WTC11 (cell line): ENCODE data around the gene DAG1. TPM values are rescaled to one million over a fixed set of nuclear protein-coding genes. Genes with fewer than 3 reads are reported as not detected.

Experiments
- ATAC-seq: fragments of 200-7000 bp; cut with Tn5 transposase; 2 replicates; pipeline ENCODE4 v1.10.0; 2021; ENCODE audit warnings: mild to moderate bottlenecking, moderate library complexity
- CTCF ChIA-PET: fragments of 300-600 bp; sonication (Branson Sonifier 250); formaldehyde crosslinking; loops from one replicate; lab custom pipeline; 2021; ENCODE audit warnings: antibody characterized with exemption; lab: Charles Lee
- POLR2A ChIA-PET: fragments of 350-600 bp; sonication (Branson Sonifier 250); formaldehyde crosslinking; loops from one replicate; lab custom pipeline; 2021; ENCODE audit warnings: antibody characterized with exemption; lab: Charles Lee
- DNase-seq: peaks from one replicate; pipeline ENCODE4 v3.0.0; 2021; ENCODE audit warnings: low spot score
- H3K27ac Mint-ChIP-seq: 2 replicates; pipeline ENCODE4 v1.8.0; 2021; ENCODE audit warnings: mixed read lengths
- H3K27me3 Mint-ChIP-seq: 2 replicates; pipeline ENCODE4 v1.8.0; 2021; ENCODE audit warnings: low read depth, mild to moderate bottlenecking, moderate library complexity, mixed read lengths
- H3K36me3 Mint-ChIP-seq: 2 replicates; pipeline ENCODE4 v1.8.0; 2021; ENCODE audit warnings: mixed read lengths
- H3K4me1 Mint-ChIP-seq: 2 replicates; pipeline ENCODE4 v1.8.0; 2022; ENCODE audit warnings: mixed read lengths
- H3K4me3 Mint-ChIP-seq: 2 replicates; pipeline ENCODE4 v1.8.0; 2021; ENCODE audit warnings: mild to moderate bottlenecking, moderate library complexity, mixed read lengths
- H3K9me3 Mint-ChIP-seq: 2 replicates; pipeline ENCODE4 v1.8.0; 2021; ENCODE audit warnings: mixed read lengths
- CBFB ChIP-seq: sonication (generic); formaldehyde crosslinking; IDR thresholded peaks from 2 replicates; pipeline ENCODE4 v1.8.1; 2022; ENCODE audit warnings: mild to moderate bottlenecking, low read depth, missing genetic modification reagents
- ELF4 ChIP-seq: sonication (generic); formaldehyde crosslinking; IDR thresholded peaks from 2 replicates; pipeline ENCODE4 v1.8.1; 2022; ENCODE audit warnings: low read depth, mild to moderate bottlenecking, moderate library complexity, missing genetic modification reagents
- SOX15 ChIP-seq: fragments of 250-450 bp; sonication (Bioruptor Pico); IDR thresholded peaks from 2 replicates; pipeline ENCODE4 v1.9.0; 2021; ENCODE audit warnings: mild to moderate bottlenecking
- ZNF138 ChIP-seq: sonication (generic); formaldehyde crosslinking; conservative IDR thresholded peaks from 2 replicates; pipeline ENCODE4 v1.8.1; 2022; ENCODE audit warnings: mild to moderate bottlenecking, moderate library complexity, missing genetic modification reagents
- ZNF671 ChIP-seq: fragments of 250-450 bp; sonication (Bioruptor Pico); IDR thresholded peaks from 2 replicates; pipeline ENCODE4 v1.8.0; 2021; ENCODE audit warnings: mild to moderate bottlenecking
- total RNA-seq: library from RNA; stranded (reverse); gene quantifications from 3 replicates; pipeline ENCODE4 v1.2.3, GENCODE V29; 2021
- TF ChIP-seq, protein P1 (sequence below): fragments of 250-450 bp; sonication (Bioruptor Pico); IDR thresholded peaks from 2 replicates; pipeline ENCODE4 v1.9.0; 2021; ENCODE audit warnings: mild to moderate bottlenecking, borderline replicate concordance
- TF ChIP-seq, protein P2 (sequence below): sonication (generic); formaldehyde crosslinking; IDR thresholded peaks from 2 replicates; pipeline ENCODE4 v1.8.0; 2022; ENCODE audit warnings: mild to moderate bottlenecking, missing genetic modification reagents
- TF ChIP-seq, protein P3 (sequence below): sonication (generic); formaldehyde crosslinking; IDR thresholded peaks from 2 replicates; pipeline ENCODE4 v1.8.0; 2022; ENCODE audit warnings: missing genetic modification reagents
- TF ChIP-seq, protein P4 (sequence below): sonication (generic); formaldehyde crosslinking; IDR thresholded peaks from 2 replicates; pipeline ENCODE4 v1.8.0; 2022; ENCODE audit warnings: mild to moderate bottlenecking, missing genetic modification reagents

The DAG1 gene
- total RNA-seq, 1 experiment from 2014 or later, result 115 TPM

DNA sequence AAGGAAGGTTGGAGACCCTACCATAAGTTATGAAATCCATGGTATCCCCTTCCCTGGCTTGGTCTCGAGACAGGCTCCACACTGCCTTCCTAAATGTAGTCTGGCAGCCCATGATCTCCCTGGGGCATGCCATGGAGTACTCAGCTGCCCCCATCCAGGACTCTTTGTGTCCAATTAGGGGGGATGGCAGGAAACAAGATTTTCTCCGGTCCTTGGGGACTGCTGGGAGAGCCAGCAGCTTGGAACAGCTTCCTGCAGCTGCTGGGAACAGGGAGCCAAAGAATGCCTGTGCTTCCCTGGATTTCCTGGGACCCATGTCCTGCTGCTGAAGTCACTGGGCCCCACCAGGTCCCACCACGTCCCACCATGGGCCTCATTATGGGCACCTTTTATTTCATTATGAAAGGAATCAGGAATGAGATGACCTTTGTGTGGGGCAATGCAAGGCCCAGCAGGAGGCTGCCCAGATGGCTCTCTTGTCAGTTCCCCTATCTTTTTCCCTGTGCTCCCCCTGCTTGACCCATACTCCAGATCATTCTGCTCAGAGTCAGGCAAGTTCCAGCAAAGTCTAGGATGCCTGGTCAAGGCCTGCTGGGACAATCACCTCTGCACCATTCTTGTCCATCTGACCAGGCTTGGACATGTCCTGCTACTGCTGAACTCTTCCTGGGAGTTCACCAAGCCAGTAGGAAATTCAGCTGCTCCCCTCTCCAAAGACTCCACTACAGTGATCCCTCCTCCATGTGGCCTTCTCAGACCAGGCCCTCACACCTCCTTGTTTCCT is 15.0 kb upstream of the DAG1 start:
- H3K27me3 Mint-ChIP-seq, result no peaks in the 10 kb centered on the region
- H3K4me1 Mint-ChIP-seq, result peaks cover 31% of the 10 kb centered on the region
- H3K27ac Mint-ChIP-seq, result peak overlapping the region; percentile 85
- ChIA-PET POLR2A (interaction anchor here (1.0 to 2.2 kb wide), 5 partner anchors 14 to 115 kb away, joined by 3 to 19 read pairs (median 9); partner anchors contain the start of gene DAG1), CTCF (interaction anchor here (0.6 to 2.7 kb wide), 30 partner anchors 9 to 433 kb away, joined by 3 to 62 read pairs (median 6); partner anchors contain the start of genes BSN, C3orf62, DAG1 and IMPDH2)
- H3K4me3 Mint-ChIP-seq, result no peak overlapping the region
- TF ChIP-seq, protein P1, sequence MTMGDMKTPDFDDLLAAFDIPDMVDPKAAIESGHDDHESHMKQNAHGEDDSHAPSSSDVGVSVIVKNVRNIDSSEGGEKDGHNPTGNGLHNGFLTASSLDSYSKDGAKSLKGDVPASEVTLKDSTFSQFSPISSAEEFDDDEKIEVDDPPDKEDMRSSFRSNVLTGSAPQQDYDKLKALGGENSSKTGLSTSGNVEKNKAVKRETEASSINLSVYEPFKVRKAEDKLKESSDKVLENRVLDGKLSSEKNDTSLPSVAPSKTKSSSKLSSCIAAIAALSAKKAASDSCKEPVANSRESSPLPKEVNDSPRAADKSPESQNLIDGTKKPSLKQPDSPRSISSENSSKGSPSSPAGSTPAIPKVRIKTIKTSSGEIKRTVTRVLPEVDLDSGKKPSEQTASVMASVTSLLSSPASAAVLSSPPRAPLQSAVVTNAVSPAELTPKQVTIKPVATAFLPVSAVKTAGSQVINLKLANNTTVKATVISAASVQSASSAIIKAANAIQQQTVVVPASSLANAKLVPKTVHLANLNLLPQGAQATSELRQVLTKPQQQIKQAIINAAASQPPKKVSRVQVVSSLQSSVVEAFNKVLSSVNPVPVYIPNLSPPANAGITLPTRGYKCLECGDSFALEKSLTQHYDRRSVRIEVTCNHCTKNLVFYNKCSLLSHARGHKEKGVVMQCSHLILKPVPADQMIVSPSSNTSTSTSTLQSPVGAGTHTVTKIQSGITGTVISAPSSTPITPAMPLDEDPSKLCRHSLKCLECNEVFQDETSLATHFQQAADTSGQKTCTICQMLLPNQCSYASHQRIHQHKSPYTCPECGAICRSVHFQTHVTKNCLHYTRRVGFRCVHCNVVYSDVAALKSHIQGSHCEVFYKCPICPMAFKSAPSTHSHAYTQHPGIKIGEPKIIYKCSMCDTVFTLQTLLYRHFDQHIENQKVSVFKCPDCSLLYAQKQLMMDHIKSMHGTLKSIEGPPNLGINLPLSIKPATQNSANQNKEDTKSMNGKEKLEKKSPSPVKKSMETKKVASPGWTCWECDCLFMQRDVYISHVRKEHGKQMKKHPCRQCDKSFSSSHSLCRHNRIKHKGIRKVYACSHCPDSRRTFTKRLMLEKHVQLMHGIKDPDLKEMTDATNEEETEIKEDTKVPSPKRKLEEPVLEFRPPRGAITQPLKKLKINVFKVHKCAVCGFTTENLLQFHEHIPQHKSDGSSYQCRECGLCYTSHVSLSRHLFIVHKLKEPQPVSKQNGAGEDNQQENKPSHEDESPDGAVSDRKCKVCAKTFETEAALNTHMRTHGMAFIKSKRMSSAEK (CRISPR knock-in tag), result no peak
- TF ChIP-seq, protein P2, sequence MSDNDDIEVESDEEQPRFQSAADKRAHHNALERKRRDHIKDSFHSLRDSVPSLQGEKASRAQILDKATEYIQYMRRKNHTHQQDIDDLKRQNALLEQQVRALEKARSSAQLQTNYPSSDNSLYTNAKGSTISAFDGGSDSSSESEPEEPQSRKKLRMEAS (CRISPR knock-in tag), result 0 out of 2 replicates have a peak, but pooled peaks have one; percentile 10
- H3K36me3 Mint-ChIP-seq, result no peaks in the 10 kb centered on the region
- ATAC-seq (no peak), DNase-seq (no peak)
- no peaks in the 10 kb centered on the region for H3K9me3 Mint-ChIP-seq

DNA sequence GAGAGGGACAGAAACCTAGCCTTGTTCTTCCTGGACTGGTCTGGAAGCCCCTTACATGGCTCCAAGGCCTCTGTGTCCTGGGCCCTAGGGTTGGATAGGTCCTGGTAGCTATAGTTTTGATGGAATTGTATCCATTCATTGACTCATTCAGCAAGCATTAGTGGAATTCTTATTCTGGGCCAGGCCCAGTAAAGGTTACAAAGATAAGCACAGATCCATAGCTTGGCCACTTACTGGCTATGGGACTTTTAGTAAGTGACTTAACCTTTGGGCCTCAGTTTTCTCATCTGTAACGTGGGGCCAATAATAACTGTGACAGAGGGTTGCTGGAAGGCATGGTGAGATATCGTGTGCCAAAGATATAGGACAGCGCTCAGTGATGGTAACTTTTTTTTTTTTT is 13.6 kb upstream of the DAG1 start:
- H3K36me3 Mint-ChIP-seq, result no peaks in the 10 kb centered on the region
- no peaks in the 10 kb centered on the region for H3K9me3 Mint-ChIP-seq
- POLR2A ChIA-PET, result interaction anchor here (6.7 kb wide), 1 partner anchor 14 kb away, joined by 125 read pairs; the partner anchor contains the start of gene DAG1
- no peak overlapping the region for H3K4me3 Mint-ChIP-seq
- no peak for ATAC-seq
- CTCF ChIA-PET, result interaction anchor here (1.2 to 1.6 kb wide), 2 partner anchors 34 to 84 kb away, joined by 3 to 4 read pairs; no protein-coding TSS in a partner anchor
- TF ChIP-seq ZNF138 (CRISPR knock-in tag) (no peak), SOX15 (no peak), CBFB (no peak), ZNF671 (CRISPR knock-in tag) (no peak), ELF4 (CRISPR knock-in tag) (no peak)
- TF ChIP-seq, protein P3, sequence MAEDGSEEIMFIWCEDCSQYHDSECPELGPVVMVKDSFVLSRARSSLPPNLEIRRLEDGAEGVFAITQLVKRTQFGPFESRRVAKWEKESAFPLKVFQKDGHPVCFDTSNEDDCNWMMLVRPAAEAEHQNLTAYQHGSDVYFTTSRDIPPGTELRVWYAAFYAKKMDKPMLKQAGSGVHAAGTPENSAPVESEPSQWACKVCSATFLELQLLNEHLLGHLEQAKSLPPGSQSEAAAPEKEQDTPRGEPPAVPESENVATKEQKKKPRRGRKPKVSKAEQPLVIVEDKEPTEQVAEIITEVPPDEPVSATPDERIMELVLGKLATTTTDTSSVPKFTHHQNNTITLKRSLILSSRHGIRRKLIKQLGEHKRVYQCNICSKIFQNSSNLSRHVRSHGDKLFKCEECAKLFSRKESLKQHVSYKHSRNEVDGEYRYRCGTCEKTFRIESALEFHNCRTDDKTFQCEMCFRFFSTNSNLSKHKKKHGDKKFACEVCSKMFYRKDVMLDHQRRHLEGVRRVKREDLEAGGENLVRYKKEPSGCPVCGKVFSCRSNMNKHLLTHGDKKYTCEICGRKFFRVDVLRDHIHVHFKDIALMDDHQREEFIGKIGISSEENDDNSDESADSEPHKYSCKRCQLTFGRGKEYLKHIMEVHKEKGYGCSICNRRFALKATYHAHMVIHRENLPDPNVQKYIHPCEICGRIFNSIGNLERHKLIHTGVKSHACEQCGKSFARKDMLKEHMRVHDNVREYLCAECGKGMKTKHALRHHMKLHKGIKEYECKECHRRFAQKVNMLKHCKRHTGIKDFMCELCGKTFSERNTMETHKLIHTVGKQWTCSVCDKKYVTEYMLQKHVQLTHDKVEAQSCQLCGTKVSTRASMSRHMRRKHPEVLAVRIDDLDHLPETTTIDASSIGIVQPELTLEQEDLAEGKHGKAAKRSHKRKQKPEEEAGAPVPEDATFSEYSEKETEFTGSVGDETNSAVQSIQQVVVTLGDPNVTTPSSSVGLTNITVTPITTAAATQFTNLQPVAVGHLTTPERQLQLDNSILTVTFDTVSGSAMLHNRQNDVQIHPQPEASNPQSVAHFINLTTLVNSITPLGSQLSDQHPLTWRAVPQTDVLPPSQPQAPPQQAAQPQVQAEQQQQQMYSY (CRISPR knock-in tag), result no peak
- TF ChIP-seq, protein P2 (CRISPR knock-in tag), result no peak
- TF ChIP-seq, protein P4, sequence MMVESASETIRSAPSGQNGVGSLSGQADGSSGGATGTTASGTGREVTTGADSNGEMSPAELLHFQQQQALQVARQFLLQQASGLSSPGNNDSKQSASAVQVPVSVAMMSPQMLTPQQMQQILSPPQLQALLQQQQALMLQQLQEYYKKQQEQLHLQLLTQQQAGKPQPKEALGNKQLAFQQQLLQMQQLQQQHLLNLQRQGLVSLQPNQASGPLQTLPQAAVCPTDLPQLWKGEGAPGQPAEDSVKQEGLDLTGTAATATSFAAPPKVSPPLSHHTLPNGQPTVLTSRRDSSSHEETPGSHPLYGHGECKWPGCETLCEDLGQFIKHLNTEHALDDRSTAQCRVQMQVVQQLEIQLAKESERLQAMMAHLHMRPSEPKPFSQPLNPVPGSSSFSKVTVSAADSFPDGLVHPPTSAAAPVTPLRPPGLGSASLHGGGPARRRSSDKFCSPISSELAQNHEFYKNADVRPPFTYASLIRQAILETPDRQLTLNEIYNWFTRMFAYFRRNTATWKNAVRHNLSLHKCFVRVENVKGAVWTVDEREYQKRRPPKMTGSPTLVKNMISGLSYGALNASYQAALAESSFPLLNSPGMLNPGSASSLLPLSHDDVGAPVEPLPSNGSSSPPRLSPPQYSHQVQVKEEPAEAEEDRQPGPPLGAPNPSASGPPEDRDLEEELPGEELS (CRISPR knock-in tag), result no peak
- H3K27ac Mint-ChIP-seq, result no peak overlapping the region
- H3K27me3 Mint-ChIP-seq, result no peaks in the 10 kb centered on the region
- DNase-seq, result no peak
- peaks cover 45% of the 10 kb centered on the region for H3K4me1 Mint-ChIP-seq
